KBM-7 (cell line): Measurements from ENCODE around the gene PRMT7.

Experiments used
- DNase-seq: peaks from one replicate; pipeline ENCODE4 v3.0.0-alpha.2; 2015
- in situ Hi-C: fragments of 300-500 bp; cut with MboI; formaldehyde crosslinking; loops from 2 replicates; pipeline ENCODE4 v1.14.3; 2020; ENCODE audit warnings: low sequenced_read_pairs, low pct_unique_long_range_greater_than_20kb, mixed read lengths

PRMT7 gene

GRCh38 chr16:68310774-68311511, at the start of gene PRMT7, which contains the start of gene SLC7A6OS:
TSS of gene PRMT7 (plus strand) at chr16:68311019. CDS start at chr16:68315980, 4,961 bp downstream.
TSS of gene SLC7A6OS (minus strand) at chr16:68310946. CDS start at chr16:68310926, 20 bp downstream.
- DNase-seq, result peak; percentile 96
- in situ Hi-C loops, result no loop called here

GRCh38 chr16:68263559-68264127, 47.2 kb upstream of the PRMT7 start:
- in situ Hi-C loops, result loop anchor here (10.0 kb wide), 1 partner anchor 61 kb away; no protein-coding TSS in a partner anchor

GRCh38 chr16:68264128-68265077, 46.4 kb upstream of the PRMT7 start, which contains the start of gene SLC7A6:
TSS of gene SLC7A6 (plus strand) at chr16:68264526. CDS start at chr16:68274727, 10,201 bp downstream.
- in situ Hi-C loops, result loop anchor here (10.0 kb wide), 1 partner anchor 60 kb away; no protein-coding TSS in a partner anchor

More at GRCh38 chr16:68263559-68264127, 47.2 kb upstream of the PRMT7 start:
- DNase-seq, result no peak

GRCh38 chr16:68265078-68265920, 45.5 kb upstream of the PRMT7 start:
- in situ Hi-C loops, result loop anchor here (10.0 kb wide), 1 partner anchor 60 kb away; no protein-coding TSS in a partner anchor
- DNase-seq, result peak; percentile 79

More at GRCh38 chr16:68264128-68265077, 46.4 kb upstream of the PRMT7 start, which contains the start of gene SLC7A6:
- DNase-seq, result peak; percentile 93

- in situ Hi-C loops, result loop anchor here (10.0 kb wide), 1 partner anchor 57 kb away; no protein-coding TSS in a partner anchor
- DNase-seq, result no peak
These were observed 43.0 kb upstream of the PRMT7 start for GRCh38 chr16:68267612-68268405.

GRCh38 chr16:68269793-68270192, 41.0 kb upstream of the PRMT7 start:
- in situ Hi-C loops, result loop anchor here (10.0 kb wide), 1 partner anchor 55 kb away; no protein-coding TSS in a partner anchor
- no peak for DNase-seq

GRCh38 chr16:68270353-68270752, 40.5 kb upstream of the PRMT7 start:
- no peak for DNase-seq
- in situ Hi-C loops, result no loop called here

GRCh38 chr16:68272507-68273209, 38.2 kb upstream of the PRMT7 start:
- in situ Hi-C loops, result no loop called here
- DNase-seq, result no peak

GRCh38 chr16:68273459-68273858, 37.4 kb upstream of the PRMT7 start:
- no peak for DNase-seq
- in situ Hi-C loops, result no loop called here

- no peak for DNase-seq
- in situ Hi-C loops, result no loop called here
These were observed 36.9 kb upstream of the PRMT7 start for GRCh38 chr16:68273896-68274295.

- DNase-seq, result no peak
- in situ Hi-C loops, result no loop called here
These were observed 36.4 kb upstream of the PRMT7 start for GRCh38 chr16:68274441-68274840.

- in situ Hi-C loops, result no loop called here
- peak; percentile 98 for DNase-seq
These were observed 35.1 kb upstream of the PRMT7 start for GRCh38 chr16:68275611-68276191.

GRCh38 chr16:68276223-68276622, 34.6 kb upstream of the PRMT7 start:
- in situ Hi-C loops, result no loop called here
- DNase-seq, result no peak

GRCh38 chr16:68279726-68280558, 30.9 kb upstream of the PRMT7 start:
- no peak for DNase-seq
- in situ Hi-C loops, result no loop called here

GRCh38 chr16:68281368-68282063, 29.3 kb upstream of the PRMT7 start:
- no peak for DNase-seq
- in situ Hi-C loops, result no loop called here
